Measurements from ENCODE around the gene KCNQ2. TPM values are rescaled to one million over a fixed set of nuclear protein-coding genes. Genes with fewer than 3 reads are reported as not detected.

Gene KCNQ2
- total and polyA plus RNA-seq, 2 donors = 0.14 to 2.1 TPM

GRCh38 chr20:63398744-63399514, 73.5 kb downstream of the KCNQ2 start:
- no peaks in the 10 kb centered on the region for H3K36me3 ChIP-seq (ENCODE audit: insufficient read depth)
- WGBS = 86% methylated on average over 27 of the region's 27 CpGs
- H3K27ac ChIP-seq (ENCODE audit: low read depth) = no peak overlapping the region
- no peak for DNase-seq (ENCODE audit: extremely low spot score)
- no peak overlapping the region for H3K4me3 ChIP-seq (ENCODE audit: low read depth, low read length)
- H3K4me1 ChIP-seq (ENCODE audit: insufficient read depth) = no peaks in the 10 kb centered on the region

- 88% methylated on average over 25 of the region's 25 CpGs for WGBS
- Histone ChIP-seq H3K4me1 (ENCODE audit: insufficient read depth) (no peaks in the 10 kb centered on the region), H3K36me3 (ENCODE audit: insufficient read depth) (no peaks in the 10 kb centered on the region), H3K4me3 (ENCODE audit: low read depth, low read length) (no peak overlapping the region), H3K27ac (ENCODE audit: low read depth) (no peak overlapping the region)
- DNase-seq (ENCODE audit: extremely low spot score) = no peak
Observed at GRCh38 chr20:63397946-63398450, 74.5 kb downstream of the KCNQ2 start.

GRCh38 chr20:63397155-63397843, 75.2 kb downstream of the KCNQ2 start:
- no peaks in the 10 kb centered on the region for H3K36me3 ChIP-seq (ENCODE audit: insufficient read depth)
- DNase-seq (ENCODE audit: extremely low spot score) = no peak
- no peaks in the 10 kb centered on the region for H3K4me1 ChIP-seq (ENCODE audit: insufficient read depth)
- 84% methylated on average over 30 of the region's 30 CpGs for whole genome bisulfite sequencing
- H3K27ac ChIP-seq (ENCODE audit: low read depth) = no peak overlapping the region
- H3K4me3 ChIP-seq (ENCODE audit: low read depth, low read length) = no peak overlapping the region

DNA sequence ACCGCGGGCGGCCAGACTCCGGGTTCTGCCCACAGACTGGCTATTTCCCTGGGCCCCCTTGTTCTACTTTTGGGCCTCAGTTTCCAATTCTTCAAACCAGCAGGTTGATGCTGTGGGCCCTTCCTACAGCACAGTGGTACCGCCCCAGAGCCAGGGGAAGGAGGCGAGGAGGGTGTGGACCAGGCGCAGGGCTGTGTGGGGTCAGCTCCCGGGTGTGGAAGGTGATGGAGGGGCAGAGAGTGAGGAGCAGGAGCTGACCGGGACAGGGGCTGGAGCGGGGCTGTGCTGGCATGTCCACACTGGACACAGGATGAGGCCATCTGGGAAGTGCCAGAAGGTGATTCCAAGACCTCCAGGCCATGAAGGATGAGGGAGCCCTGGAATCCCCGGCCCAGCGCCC, 76.2 kb downstream of the KCNQ2 start:
- Histone ChIP-seq H3K4me1 (ENCODE audit: insufficient read depth) (no peaks in the 10 kb centered on the region), H3K36me3 (ENCODE audit: insufficient read depth) (no peaks in the 10 kb centered on the region), H3K27ac (ENCODE audit: low read depth) (no peak overlapping the region), H3K4me3 (ENCODE audit: low read depth, low read length) (no peak overlapping the region)
- 91% methylated on average over 12 of the region's 12 CpGs for WGBS
- no peak for DNase-seq (ENCODE audit: extremely low spot score)

GRCh38 chr20:63395723-63396122, 76.7 kb downstream of the KCNQ2 start:
- DNase-seq (ENCODE audit: extremely low spot score) = no peak
- Histone ChIP-seq H3K27ac (ENCODE audit: low read depth) (no peak overlapping the region), H3K4me3 (ENCODE audit: low read depth, low read length) (no peak overlapping the region), H3K4me1 (ENCODE audit: insufficient read depth) (no peaks in the 10 kb centered on the region), H3K36me3 (ENCODE audit: insufficient read depth) (no peaks in the 10 kb centered on the region)
- 60% methylated on average over 14 of the region's 14 CpGs for WGBS

DNA sequence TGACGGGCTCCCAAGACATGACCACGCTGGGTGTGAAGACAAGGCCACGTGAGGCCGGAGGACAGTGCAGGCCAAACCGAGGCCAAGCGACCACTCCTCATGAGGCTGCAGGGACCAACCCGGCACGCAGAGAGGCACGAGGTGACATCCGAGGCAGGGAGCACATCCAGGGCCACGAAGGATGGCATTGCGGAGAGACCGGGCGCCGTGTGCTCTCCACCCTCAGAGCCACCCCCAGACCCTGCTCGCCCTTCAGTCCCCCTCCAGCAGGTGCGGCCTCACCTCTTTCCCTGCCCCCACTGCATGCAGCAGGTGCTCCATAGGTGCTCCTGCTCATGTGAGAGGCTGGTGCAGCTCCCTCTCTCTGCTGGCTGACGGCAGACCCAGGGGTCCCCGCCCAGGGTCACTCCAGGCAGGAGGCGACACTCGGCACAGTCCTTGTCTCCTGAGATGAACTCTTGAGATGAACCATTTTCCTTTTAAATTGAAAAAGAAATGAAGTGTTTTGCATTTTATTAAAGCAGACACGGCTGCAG, 77.5 kb downstream of the KCNQ2 start:
- Histone ChIP-seq H3K4me3 (ENCODE audit: low read depth, low read length) (no peak overlapping the region), H3K27ac (ENCODE audit: low read depth) (no peak overlapping the region), H3K4me1 (ENCODE audit: insufficient read depth) (no peaks in the 10 kb centered on the region), H3K36me3 (ENCODE audit: insufficient read depth) (no peaks in the 10 kb centered on the region)
- DNase-seq (ENCODE audit: extremely low spot score) = no peak
- WGBS = 74% methylated on average over 22 of the region's 22 CpGs

- no peak overlapping the region for H3K27ac ChIP-seq (ENCODE audit: low read depth)
- no peaks in the 10 kb centered on the region for H3K36me3 ChIP-seq (ENCODE audit: insufficient read depth)
- WGBS = 21% methylated on average over 32 of the region's 32 CpGs
- peak; percentile 47 for DNase-seq (ENCODE audit: extremely low spot score)
- no peaks in the 10 kb centered on the region for H3K4me1 ChIP-seq (ENCODE audit: insufficient read depth)
- H3K4me3 ChIP-seq (ENCODE audit: low read depth, low read length) = no peak overlapping the region
Observed at GRCh38 chr20:63394069-63394919, 78.2 kb downstream of the KCNQ2 start.

DNA sequence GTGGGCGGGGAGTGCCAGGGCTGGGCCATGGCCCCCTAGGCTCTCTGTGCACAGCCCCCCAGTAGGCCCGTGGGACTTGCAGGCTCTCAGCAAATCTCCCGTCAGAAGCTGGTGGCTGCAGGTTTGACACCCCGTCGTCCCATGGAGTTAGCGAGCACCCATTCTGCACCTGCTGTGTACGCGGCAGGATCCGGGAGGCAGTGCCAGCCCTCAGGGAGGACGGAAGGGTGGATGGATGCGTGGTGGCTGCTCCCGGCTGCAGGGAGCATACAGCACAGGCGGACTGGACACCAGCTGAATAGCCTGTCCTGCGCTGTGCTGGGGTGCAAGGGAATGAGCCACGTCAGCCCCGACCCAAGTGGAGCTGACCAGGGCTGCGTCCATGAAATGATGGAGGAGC, 78.9 kb downstream of the KCNQ2 start:
- WGBS = 72% methylated on average over 17 of the region's 17 CpGs
- H3K36me3 ChIP-seq (ENCODE audit: insufficient read depth) = no peaks in the 10 kb centered on the region
- no peak for DNase-seq (ENCODE audit: extremely low spot score)
- H3K4me3 ChIP-seq (ENCODE audit: low read depth, low read length) = no peak overlapping the region
- H3K4me1 ChIP-seq (ENCODE audit: insufficient read depth) = no peaks in the 10 kb centered on the region
- H3K27ac ChIP-seq (ENCODE audit: low read depth) = no peak overlapping the region

GRCh38 chr20:63392465-63393365, 79.7 kb downstream of the KCNQ2 start:
- Histone ChIP-seq H3K4me3 (ENCODE audit: low read depth, low read length) (no peak overlapping the region), H3K36me3 (ENCODE audit: insufficient read depth) (no peaks in the 10 kb centered on the region), H3K27ac (ENCODE audit: low read depth) (no peak overlapping the region), H3K4me1 (ENCODE audit: insufficient read depth) (no peaks in the 10 kb centered on the region)
- no peak for DNase-seq (ENCODE audit: extremely low spot score)
- 91% methylated on average over 17 of the region's 17 CpGs for WGBS

DNA sequence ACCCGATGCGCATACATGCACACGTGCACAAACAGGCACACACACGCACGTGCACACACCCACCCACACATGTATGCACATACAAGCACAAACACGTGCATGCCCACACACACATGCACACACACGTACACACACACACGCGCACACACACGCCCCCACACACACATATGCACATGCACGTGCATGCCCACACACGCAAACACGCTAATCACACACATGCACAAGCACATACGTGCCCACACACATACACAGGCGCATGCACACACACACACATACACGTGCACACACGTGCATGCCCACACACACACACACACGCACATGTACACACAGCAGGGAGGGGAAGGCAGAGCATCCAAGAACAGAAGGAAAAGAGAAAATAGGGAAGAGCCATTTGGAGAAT, 84.5 kb downstream of the KCNQ2 start:
- Histone ChIP-seq H3K4me1 (ENCODE audit: insufficient read depth) (no peaks in the 10 kb centered on the region), H3K36me3 (ENCODE audit: insufficient read depth) (no peaks in the 10 kb centered on the region), H3K4me3 (ENCODE audit: low read depth, low read length) (no peak overlapping the region), H3K27ac (ENCODE audit: low read depth) (no peak overlapping the region)
- WGBS = 93% methylated on average over 18 of the region's 18 CpGs
- DNase-seq (ENCODE audit: extremely low spot score) = no peak

- Histone ChIP-seq H3K27ac (ENCODE audit: low read depth) (no peak overlapping the region), H3K36me3 (ENCODE audit: insufficient read depth) (no peaks in the 10 kb centered on the region), H3K4me1 (ENCODE audit: insufficient read depth) (no peaks in the 10 kb centered on the region), H3K4me3 (ENCODE audit: low read depth, low read length) (no peak overlapping the region)
- no peak for DNase-seq (ENCODE audit: extremely low spot score)
- WGBS = 95% methylated on average over 13 of the region's 13 CpGs
Observed at GRCh38 chr20:63387393-63387792, 85.1 kb downstream of the KCNQ2 start.

- no peak for DNase-seq (ENCODE audit: extremely low spot score)
- Histone ChIP-seq H3K36me3 (ENCODE audit: insufficient read depth) (no peaks in the 10 kb centered on the region), H3K4me1 (ENCODE audit: insufficient read depth) (no peaks in the 10 kb centered on the region), H3K27ac (ENCODE audit: low read depth) (no peak overlapping the region), H3K4me3 (ENCODE audit: low read depth, low read length) (no peak overlapping the region)
- 94% methylated on average over 18 of the region's 18 CpGs for WGBS
Observed at GRCh38 chr20:63386491-63386890, 86.0 kb downstream of the KCNQ2 start.

Measured in urinary bladder (tissue), 4 donors.